Activated CD8-positive, alpha-beta T cell treated with anti-CD3 and anti-CD28 coated beads for 36 hours (primary cell): Measurements from ENCODE around the gene GABRQ. TPM values are rescaled to one million over a fixed set of nuclear protein-coding genes. Genes with fewer than 3 reads are reported as not detected.

ENCODE experiments used
- ATAC-seq: fragments of 200-7000 bp; cut with Tn5 transposase; one replicate; pipeline ENCODE4 v1.10.0; 2021; ENCODE audit warnings: mild to moderate bottlenecking, moderate library complexity
- CTCF ChIA-PET: fragments of 350-600 bp; sonication (Branson Sonifier 250); formaldehyde crosslinking; loops from one replicate; lab custom pipeline; 2021; ENCODE audit warnings: antibody characterized with exemption; lab: Charles Lee
- POLR2A ChIA-PET: fragments of 350-600 bp; sonication (Branson Sonifier 250); formaldehyde crosslinking; loops from one replicate; lab custom pipeline; 2021; ENCODE audit warnings: antibody characterized with exemption; lab: Charles Lee
- DNase-seq: peaks from one replicate; pipeline ENCODE4 v3.0.0-alpha.2; 2020
- H3K27ac Mint-ChIP-seq: one replicate; pipeline ENCODE4 v1.8.0; 2021; ENCODE audit warnings: mild to moderate bottlenecking, mixed read lengths
- H3K27me3 Mint-ChIP-seq: one replicate; pipeline ENCODE4 v1.8.0; 2021; ENCODE audit warnings: mixed read lengths
- H3K36me3 Mint-ChIP-seq: one replicate; pipeline ENCODE4 v1.8.0; 2021; ENCODE audit warnings: low read depth, mixed read lengths
- H3K4me1 Mint-ChIP-seq: one replicate; pipeline ENCODE4 v1.8.0; 2021; ENCODE audit warnings: low read depth, mixed read lengths
- H3K4me3 Mint-ChIP-seq: one replicate; pipeline ENCODE4 v1.8.0; 2021; ENCODE audit warnings: mild to moderate bottlenecking, moderate library complexity, mixed read lengths
- H3K9me3 Mint-ChIP-seq: one replicate; pipeline ENCODE4 v1.8.0; 2021; ENCODE audit warnings: mixed read lengths
- CTCF ChIP-seq: fragments of 200-600 bp; IDR thresholded peaks from one replicate; pipeline ENCODE4 v1.8.0; 2022; ENCODE audit warnings: antibody characterized with exemption, mild to moderate bottlenecking
- intact Hi-C: fragments of 100-400 bp; cut with micrococcal nuclease; formaldehyde crosslinking; loops from one replicate; pipeline ENCODE4 v1.10.0; 2022
- total RNA-seq, 2 experiments: library from RNA; stranded (reverse); gene quantifications; one replicate each; pipeline ENCODE4 v1.2.3, GENCODE V29; 2021

GABRQ gene
- total RNA-seq, 2 experiments from 2014 or later = not detected

GRCh38 chrX:152639426-152639825 is 1.7 kb downstream of the GABRQ start:
- Mint-ChIP-seq H3K4me1 (no peaks in the 10 kb centered on the region), H3K36me3 (no peaks in the 10 kb centered on the region), H3K27me3 (peaks cover 19% of the 10 kb centered on the region), H3K27ac (no peak overlapping the region), H3K9me3 (no peaks in the 10 kb centered on the region), H3K4me3 (no peak overlapping the region)
- POLR2A ChIA-PET = no interaction called here
- intact Hi-C loops = no loop called here
- CTCF ChIA-PET = no interaction called here
- no peak for DNase-seq
- ATAC-seq = no peak
- no peak for TF ChIP-seq CTCF

DNA sequence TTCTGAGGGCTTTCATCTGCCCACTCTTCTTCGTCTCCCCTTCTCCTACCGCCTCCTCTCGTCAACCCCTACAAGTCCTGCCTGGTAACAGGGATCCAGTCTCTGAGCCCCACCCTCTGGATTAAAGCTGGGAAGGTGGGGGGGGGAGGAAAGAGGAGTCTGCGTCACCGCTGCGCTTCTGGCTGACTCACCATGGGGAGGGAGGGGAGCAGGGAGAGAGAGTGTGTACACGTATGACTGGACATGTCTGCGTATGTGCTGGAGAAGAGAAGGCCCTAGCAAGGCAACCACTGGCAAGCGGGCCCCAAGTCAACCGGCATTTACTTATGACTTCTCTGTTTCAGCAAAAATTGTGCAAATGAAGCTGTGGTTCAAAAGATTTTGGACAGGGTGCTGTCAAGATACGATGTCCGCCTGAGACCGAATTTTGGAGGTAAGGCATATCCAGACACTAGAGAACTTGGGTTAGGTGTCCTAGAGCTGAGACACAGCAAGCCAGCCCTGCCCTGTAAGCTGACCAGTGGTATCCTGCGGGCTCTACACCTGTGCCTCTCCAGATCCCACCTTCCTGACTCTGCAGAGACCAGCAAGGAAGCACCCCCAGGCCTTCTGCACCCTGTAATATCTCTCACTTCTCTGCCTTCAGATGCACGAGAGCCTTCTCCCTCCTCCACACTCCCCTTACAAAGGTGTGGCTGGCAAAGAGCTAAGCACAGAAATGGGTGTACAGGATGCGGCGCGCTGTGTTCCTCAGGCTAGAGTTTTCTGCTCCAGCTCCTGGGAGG is 2.5 kb downstream of the GABRQ start:
- ATAC-seq (no peak), DNase-seq (no peak)
- Mint-ChIP-seq H3K9me3 (no peaks in the 10 kb centered on the region), H3K4me1 (no peaks in the 10 kb centered on the region), H3K27ac (no peak overlapping the region), H3K36me3 (no peaks in the 10 kb centered on the region), H3K27me3 (peaks cover 19% of the 10 kb centered on the region), H3K4me3 (no peak overlapping the region)
- intact Hi-C loops = no loop called here
- CTCF ChIA-PET = interaction anchor here (3.5 kb wide), 1 partner anchor 8 kb away, joined by 18 read pairs; no protein-coding TSS in a partner anchor
- POLR2A ChIA-PET = no interaction called here
- no peak for TF ChIP-seq CTCF

DNA sequence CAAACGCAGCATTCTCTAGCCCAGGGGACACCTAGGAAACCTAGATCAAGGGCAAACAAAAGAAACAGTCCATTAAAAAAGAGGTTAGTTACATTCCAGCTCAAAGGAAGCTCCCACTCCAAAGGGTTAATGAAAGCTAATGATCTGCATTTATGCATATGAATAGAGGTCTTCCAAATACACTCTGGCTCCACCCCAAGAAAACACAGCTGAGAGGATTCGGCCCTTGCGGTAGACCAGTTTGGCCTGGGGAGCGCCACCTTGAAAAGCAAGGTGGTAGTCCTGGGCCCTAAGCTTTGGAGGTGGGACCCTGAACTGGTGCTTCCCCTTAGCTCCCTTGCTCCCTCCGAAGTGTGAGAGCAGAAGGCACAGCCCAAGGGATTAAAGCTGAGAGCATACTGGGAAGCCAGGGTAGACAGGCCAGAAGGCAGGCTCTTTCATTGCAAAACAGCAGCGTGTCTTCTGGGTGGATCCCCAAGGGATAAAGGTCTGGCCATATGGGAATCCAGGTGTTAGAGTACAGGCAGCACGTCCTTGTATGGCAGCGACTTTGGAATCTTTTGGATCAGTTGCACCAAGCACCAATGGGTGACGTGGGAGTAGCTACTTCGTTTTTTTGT is 3.7 kb downstream of the GABRQ start:
- intact Hi-C loops = no loop called here

GRCh38 chrX:152641996-152642395 is 4.3 kb downstream of the GABRQ start:
- CTCF ChIA-PET = interaction anchor here (0.9 to 3.5 kb wide), 3 partner anchors 9 to 171 kb away, joined by 3 to 18 read pairs (median 3); no protein-coding TSS in a partner anchor
- Mint-ChIP-seq H3K27me3 (peaks cover 13% of the 10 kb centered on the region), H3K27ac (no peak overlapping the region), H3K36me3 (no peaks in the 10 kb centered on the region), H3K4me1 (no peaks in the 10 kb centered on the region), H3K4me3 (no peak overlapping the region), H3K9me3 (no peaks in the 10 kb centered on the region)
- no peak for DNase-seq
- intact Hi-C loops = no loop called here
- POLR2A ChIA-PET = no interaction called here
- TF ChIP-seq CTCF = no peak
- ATAC-seq = no peak

More for the DNA sequence above, 3.7 kb downstream of the GABRQ start:
- CTCF ChIA-PET = interaction anchor here (0.9 to 3.5 kb wide), 3 partner anchors 9 to 172 kb away, joined by 3 to 18 read pairs (median 3); no protein-coding TSS in a partner anchor
- TF ChIP-seq CTCF = no peak
- Mint-ChIP-seq H3K9me3 (no peaks in the 10 kb centered on the region), H3K36me3 (no peaks in the 10 kb centered on the region), H3K4me3 (no peak overlapping the region), H3K27me3 (peaks cover 15% of the 10 kb centered on the region), H3K4me1 (no peaks in the 10 kb centered on the region), H3K27ac (no peak overlapping the region)
- DNase-seq (no peak), ATAC-seq (no peak)
- POLR2A ChIA-PET = no interaction called here
